Fibroblast of pulmonary artery (primary cell): ENCODE data around the gene DCBLD1.
A peak's percentile ranks its signal among the peaks of the same experiment; 100 is the strongest.

ENCODE experiments used
- DNase-seq: peaks from one replicate; pipeline ENCODE4 v3.0.0-alpha.2; 2010; ENCODE audit warnings: low read depth
- H3K4me3 ChIP-seq: replicated peaks from 2 replicates; pipeline ENCODE4 v1.5.1; 2011; ENCODE audit warnings: low read depth, mild to moderate bottlenecking, control low read depth, low read length, moderate library complexity
- CTCF ChIP-seq: IDR thresholded peaks from 2 replicates; pipeline ENCODE4 v1.5.1; 2011; ENCODE audit warnings: mild to moderate bottlenecking, control low read depth, low read length, inconsistent platforms; ENCODE audit errors: missing control alignments

DCBLD1 gene

DNA sequence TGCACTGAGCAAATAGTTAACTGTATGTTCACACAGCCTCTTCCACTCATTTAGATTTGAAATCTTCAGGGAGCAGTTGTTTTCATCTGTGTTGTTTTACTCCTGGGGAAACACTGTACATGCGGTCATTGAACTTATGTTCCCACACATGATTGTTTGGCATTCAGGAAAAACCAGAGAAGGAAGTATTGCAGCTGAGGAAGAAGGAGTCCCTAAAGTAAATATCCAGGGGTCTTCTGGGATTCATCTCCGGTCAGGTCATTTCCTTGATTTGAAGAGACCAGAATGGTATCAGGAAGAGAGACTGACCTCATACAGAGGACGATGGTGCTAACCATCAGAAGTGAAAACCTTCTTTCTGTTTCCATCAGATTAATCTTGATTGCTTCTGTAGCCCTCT lies 52.5 kb downstream of the DCBLD1 start:
- TF ChIP-seq CTCF = no peak
- H3K4me3 ChIP-seq = no peak overlapping the region
- DNase-seq = no peak

DNA sequence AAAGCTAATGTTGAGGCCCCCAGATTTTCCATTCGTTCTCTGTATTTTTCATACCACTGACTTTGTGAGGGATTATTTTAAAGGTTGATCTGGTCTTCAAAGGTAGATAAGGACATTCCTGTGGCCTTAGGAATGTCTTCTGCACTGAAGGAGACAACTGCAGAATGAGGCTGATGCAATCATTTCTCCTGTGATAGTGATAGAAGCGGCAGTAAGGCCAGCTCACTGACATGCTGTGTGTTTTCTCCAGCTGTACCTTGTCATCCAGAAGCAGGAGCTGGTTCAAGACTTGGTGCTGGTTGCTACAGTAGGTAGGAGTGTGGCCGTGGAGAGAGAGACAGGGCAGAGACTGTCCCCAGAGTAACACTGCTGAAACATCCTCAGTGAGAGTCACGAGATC lies 53.8 kb downstream of the DCBLD1 start:
- H3K4me3 ChIP-seq = no peak overlapping the region
- no peak for TF ChIP-seq CTCF
- DNase-seq = peak; percentile 51

GRCh38 chr6:117538615-117539014 lies 56.1 kb downstream of the DCBLD1 start:
- DNase-seq = no peak
- TF ChIP-seq CTCF = no peak
- no peak overlapping the region for H3K4me3 ChIP-seq

- DNase-seq = no peak
- H3K4me3 ChIP-seq = no peak overlapping the region
- no peak for TF ChIP-seq CTCF
Observed at GRCh38 chr6:117540670-117541069, 58.2 kb downstream of the DCBLD1 start.

- DNase-seq = no peak
- no peak for TF ChIP-seq CTCF
- no peak overlapping the region for H3K4me3 ChIP-seq
Observed at GRCh38 chr6:117542493-117542892, 60.0 kb downstream of the DCBLD1 start.

GRCh38 chr6:117544716-117545115 lies 62.2 kb downstream of the DCBLD1 start:
- H3K4me3 ChIP-seq = no peak overlapping the region
- DNase-seq = no peak
- TF ChIP-seq CTCF = no peak

GRCh38 chr6:117545161-117545595 lies 62.7 kb downstream of the DCBLD1 start:
- no peak for DNase-seq
- no peak for TF ChIP-seq CTCF

More at GRCh38 chr6:117545161-117545595, 62.7 kb downstream of the DCBLD1 start:
- no peak overlapping the region for H3K4me3 ChIP-seq
